ENCODE measurements around the gene TUBG1.

TUBG1 gene

DNA sequence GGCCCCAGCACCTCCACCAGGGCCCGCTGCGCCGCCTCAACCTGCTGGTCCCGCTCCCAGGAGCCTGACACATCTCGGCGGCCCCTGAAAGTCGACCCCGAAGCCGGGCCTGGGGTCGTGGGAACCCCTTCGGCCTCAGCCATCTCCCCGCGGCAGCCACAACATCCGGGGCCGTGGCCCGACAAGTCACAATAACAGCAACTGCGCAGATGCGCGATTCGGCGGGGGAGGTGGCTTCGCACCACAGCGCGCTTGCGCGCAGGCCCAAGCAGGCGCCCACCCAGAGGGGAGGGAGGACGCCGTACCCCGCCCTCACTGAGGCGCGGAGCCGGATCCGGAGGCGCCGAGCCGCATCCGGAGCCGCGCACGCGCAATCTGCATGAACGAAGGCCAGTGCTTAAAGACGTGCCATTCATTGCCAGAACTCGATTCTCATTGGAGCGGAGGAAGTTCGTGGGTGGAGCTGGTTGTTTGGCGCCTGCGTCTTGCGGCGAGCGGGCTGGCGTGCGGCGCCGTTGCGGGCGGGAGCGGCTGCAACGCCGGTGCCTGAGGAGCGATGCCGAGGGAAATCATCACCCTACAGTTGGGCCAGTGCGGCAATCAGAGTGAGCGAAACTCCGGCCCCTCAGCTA lies at the start of gene TUBG1, which contains the start of gene RETREG3:
TSS of gene TUBG1 (plus strand) at position 502 of the 632 bp plus-strand sequence. CDS start at position 557, 55 bp downstream.
TSS of gene RETREG3 (minus strand) at position 193 of the 632 bp plus-strand sequence. CDS start at position 143, 50 bp downstream.
- H3K4me3 ChIP-seq = peak within 1 kb of the TSS; percentile 61 to 96 (median 79)

DNA sequence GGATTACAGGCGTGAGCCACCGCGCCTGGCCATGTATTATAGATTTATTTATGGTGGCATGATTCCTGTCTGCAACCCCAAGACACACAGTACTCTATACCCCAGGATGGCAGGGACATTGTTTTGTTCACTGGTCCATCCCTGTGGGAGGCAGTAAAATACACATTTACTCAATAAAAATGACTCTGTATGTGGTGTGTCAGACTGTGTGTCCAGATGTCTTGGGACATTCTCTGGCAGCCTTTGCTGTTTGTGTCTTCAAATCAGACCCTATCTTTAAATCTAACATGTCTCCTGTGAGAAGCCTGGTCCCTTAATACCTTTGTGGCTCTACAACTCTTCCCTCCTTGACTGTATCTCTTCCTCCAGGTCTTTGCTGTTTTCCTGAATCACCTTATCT lies 49.2 kb upstream of the TUBG1 start:
- Histone ChIP-seq H3K4me3 (no peak overlapping the region), H3K27ac (peak overlapping the region in 1 of 21 experiments; percentile 22)

More for the DNA sequence above, at the start of gene TUBG1, which contains the start of gene RETREG3:
- H3K27ac ChIP-seq = peak within 1 kb of the TSS; percentile 41 to 99 (median 92)

DNA sequence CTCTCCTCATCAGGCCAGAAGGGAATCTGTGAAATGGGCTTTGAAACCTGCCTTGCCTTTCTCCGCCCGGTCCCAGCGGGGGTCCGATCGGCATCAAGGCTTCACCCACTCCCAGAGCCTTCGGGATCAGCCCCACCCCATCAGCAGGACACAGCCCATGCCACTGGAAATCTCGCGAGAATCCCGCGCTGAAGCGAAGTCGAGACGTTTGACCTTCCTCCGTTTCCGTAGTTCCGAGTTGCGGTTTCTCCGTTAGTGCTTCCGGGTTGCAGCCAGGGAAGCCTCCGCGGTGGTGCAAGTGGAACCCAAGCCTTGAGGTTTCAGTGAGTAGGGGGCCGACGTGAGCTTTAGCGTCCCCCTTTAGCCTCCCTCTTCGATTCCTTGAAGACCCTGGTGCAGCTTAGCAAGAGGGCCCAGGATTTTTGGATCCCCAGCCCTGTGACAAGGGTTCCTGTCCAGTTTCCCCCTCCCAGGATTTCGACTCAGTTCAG lies 47.5 kb upstream of the TUBG1 start, which contains the start of gene COASY:
TSS of gene COASY (plus strand) at position 252 of the 491 bp plus-strand sequence. CDS start 475 bp downstream, outside the sequence.
- H3K4me3 ChIP-seq = peak within 1 kb of the TSS; percentile 57 to 89 (median 72)
- peak within 1 kb of the TSS; percentile 64 to 97 (median 89) for H3K27ac ChIP-seq

DNA sequence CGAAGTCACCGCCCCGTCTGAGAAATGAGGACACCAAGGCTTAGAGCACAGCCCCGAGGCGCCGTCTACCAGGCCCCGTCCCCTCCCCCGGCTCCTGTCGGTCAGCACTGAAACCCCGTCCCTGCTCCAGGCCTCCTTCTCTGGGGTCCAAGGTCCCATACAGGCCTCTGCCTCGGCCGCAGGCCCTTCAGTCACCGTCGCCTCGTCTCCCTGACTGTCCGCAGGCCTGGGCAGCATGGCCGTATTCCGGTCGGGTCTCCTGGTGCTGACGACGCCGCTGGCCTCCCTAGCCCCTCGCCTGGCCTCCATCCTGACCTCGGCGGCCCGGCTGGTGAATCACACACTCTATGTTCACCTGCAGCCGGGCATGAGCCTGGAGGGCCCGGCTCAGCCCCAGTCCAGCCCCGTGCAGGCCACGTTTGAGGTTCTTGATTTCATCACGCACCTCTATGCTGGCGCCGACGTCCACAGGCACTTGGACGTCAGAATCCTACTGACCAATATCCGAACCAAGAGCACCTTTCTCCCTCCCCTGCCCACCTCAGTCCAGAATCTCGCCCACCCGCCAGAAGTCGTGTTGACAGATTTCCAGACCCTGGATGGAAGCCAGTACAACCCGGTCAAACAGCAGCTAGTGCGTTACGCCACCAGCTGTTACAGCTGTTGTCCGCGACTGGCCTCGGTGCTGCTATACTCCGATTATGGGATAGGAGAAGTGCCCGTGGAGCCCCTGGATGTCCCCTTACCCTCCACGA lies 46.9 kb upstream of the TUBG1 start:
- Histone ChIP-seq H3K4me3 (peak overlapping the region; percentile 57 to 89 (median 72)), H3K27ac (peak overlapping the region; percentile 64 to 97 (median 89))

DNA sequence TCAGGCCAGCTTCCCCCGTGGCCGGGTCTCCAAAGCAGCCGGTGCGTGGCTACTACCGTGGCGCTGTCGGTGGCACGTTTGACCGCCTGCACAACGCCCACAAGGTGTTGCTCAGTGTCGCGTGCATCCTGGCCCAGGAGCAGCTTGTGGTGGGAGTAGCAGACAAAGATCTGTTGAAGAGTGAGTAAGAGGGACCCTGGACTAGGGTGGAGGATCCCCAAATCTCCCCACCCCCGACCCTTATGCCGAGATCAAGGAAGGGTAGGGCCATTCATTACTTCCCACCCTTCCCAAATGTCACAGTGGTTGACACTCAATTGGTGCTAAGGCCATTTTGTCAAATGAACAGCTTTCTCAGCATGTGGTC lies 46.4 kb upstream of the TUBG1 start:
- H3K4me3 ChIP-seq = peak overlapping the region; percentile 57 to 89 (median 72)
- peak overlapping the region in 20 of 21 experiments; percentile 25 to 97 (median 89) for H3K27ac ChIP-seq

DNA sequence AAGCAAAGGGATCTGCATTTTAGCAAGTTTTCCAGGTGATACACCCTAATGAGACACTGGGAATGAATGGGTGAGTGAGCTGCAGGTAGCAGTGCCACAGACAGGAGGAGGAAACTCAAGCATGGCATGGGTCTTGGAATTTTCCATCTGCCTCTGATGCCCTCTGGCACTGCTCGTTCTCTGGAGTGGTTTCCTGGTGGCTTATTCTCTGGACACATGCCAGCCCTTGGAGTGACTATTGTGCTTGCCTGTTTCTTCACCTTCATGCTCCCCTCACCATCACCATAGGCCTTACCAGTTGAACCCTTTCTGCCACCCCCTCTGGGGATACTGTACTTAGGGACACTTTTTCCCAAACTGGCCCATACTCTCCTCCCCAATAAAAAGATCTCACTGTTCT lies 45.9 kb upstream of the TUBG1 start:
- Histone ChIP-seq H3K27ac (peak overlapping the region in 12 of 21 experiments; percentile 9 to 97 (median 88)), H3K4me3 (peak overlapping the region in 3 of 7 experiments; percentile 71 to 80 (median 76))

DNA sequence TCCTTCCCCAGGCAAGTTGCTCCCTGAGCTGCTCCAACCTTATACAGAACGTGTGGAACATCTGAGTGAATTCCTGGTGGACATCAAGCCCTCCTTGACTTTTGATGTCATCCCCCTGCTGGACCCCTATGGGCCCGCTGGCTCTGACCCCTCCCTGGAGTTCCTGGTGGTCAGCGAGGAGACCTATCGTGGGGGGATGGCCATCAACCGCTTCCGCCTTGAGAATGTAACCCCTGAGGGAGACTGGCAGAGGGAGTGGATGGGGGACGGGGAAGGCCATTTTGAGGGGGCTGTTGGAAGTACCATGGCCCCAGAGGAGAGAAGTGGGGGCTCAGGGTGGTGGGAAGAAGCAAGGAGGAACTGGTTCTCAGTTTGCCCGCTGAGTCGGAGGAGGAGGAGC lies 45.5 kb upstream of the TUBG1 start:
- Histone ChIP-seq H3K27ac (peak overlapping the region in 9 of 21 experiments; percentile 9 to 97 (median 88)), H3K4me3 (no peak overlapping the region)

DNA sequence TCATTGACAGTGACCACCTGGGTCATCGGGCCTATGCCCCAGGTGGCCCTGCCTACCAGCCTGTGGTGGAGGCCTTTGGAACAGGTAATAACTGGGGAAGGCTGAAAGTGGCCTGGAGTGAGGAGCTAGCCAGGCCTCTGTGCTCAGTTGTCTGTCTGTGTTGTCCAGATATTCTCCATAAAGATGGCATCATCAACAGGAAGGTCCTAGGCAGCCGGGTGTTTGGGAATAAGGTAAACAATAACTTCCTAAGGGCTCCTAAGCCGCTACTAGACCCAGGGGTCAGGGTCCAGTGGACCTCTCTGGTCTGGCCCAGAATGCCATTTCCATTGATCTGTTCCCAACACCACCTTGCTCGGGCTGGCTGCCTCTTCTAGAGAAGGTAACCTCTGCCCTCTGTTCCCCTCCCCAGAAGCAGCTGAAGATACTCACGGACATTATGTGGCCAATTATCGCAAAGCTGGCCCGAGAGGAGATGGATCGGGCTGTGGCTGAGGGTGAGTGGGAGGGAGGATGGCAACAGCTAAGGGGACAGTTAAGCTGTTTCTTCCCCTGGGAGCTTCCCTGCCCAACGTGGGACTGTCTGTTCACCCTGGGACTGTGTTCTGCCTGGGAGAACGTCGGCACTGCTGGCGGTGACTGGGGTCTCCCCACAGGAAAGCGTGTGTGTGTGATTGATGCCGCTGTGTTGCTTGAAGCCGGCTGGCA lies 44.5 kb upstream of the TUBG1 start:
- Histone ChIP-seq H3K27ac (peak overlapping the region in 4 of 21 experiments; percentile 12 to 97 (median 67)), H3K4me3 (no peak overlapping the region)

DNA sequence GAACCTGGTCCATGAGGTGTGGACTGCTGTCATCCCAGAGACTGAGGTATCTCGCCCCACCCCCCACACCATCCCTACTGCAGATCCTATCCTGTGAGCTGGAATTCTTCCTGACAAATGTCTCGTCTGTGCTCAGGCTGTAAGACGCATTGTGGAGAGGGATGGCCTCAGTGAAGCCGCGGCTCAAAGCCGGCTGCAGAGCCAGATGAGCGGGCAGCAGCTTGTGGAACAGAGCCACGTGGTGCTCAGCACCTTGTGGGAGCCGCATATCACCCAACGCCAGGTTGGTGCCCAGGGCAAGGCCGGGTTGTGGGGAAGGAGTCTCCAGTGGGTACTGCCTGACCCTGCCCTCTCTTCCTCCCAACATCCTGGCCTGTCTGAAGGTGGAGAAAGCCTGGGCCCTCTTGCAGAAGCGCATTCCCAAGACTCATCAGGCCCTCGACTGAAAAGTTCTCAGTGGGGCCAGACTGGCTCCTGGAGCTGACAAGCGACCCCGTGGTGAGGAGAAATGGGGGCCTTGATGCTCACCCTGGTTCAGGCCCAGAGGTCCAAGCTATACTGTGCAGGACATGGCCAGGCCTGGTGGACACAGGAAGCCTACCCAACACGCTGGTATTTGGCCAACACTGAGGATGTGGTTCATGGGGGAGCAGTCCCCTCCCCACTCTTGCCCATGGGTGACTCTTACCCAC lies 43.8 kb upstream of the TUBG1 start:
- H3K27ac ChIP-seq = peak overlapping the region in 13 of 21 experiments; percentile 92 to 100 (median 96)
- peak overlapping the region in 1 of 7 experiments; percentile 68 for H3K4me3 ChIP-seq

DNA sequence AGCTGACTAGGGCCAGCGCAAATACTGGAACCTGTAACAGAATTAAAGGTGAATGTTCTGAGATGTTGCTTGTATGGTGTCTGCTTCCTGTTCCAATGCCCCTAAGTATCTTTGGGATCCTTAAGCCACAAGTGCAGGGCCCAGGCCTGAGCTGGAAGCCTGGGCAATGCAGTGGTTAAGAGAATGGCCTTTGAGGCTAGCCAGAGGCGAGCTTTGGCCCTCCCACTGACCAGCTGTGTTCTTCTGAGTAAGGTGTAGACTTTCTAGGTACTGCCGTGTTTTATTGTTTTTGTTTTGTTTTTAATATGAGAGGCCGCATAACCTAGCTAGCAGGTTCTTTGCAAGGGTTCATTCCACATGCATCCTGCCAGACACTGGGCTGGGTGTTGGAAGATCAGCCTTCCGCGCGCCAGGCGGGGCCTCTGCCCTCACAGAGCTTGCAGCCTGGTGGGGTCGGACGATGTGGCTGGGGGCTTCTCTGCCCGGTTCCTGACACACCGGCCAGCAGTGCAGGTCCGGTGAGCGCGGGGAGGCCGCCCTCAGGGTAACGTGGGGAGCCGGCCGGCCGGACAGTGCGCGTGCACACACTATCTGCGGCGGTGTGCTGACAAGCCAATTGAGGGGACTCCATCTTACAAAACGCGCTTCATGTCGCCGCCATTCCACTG lies 43.1 kb upstream of the TUBG1 start:
- H3K27ac ChIP-seq = peak overlapping the region in 20 of 21 experiments; percentile 89 to 100 (median 96)
- peak overlapping the region; percentile 68 to 92 (median 80) for H3K4me3 ChIP-seq

DNA sequence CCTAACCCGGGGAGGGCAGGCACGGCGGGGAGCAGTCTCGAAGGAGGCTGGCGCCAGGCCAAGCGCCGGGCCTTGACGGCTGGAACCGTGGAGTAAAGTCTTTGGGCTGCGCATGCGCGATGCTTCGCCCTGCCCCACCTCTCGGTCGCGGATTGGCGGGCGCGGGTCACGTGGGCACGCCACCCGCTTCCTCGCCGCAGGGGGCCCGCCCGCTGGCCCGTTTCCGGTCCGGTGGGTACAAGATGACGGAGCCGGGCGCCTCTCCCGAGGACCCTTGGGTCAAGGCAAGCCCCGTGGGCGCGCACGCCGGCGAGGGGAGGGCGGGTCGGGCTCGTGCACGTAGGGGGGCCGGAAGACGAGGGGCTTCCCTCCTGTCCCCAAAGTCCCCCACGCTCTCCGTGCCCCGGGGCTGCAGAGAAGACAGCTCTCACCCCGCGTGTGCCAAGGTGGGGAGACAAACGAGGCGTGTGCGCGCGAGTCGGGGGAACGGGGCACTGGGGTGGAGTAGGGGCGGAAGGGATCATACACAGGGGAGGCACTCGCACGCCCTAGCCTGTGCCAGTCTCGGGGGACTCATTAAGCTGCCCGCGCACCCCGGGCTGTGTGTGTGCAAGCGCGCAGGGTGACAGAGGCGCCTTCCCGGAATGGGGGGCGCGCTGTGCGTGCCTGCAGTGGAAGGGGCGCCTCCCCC lies 42.5 kb upstream of the TUBG1 start, which contains the start of gene MLX:
TSS of gene MLX (plus strand) at position 218 of the 691 bp plus-strand sequence. CDS start at position 243, 25 bp downstream.
- Histone ChIP-seq H3K4me3 (peak within 1 kb of the TSS; percentile 68 to 92 (median 80)), H3K27ac (peak within 1 kb of the TSS; percentile 50 to 100 (median 95))

DNA sequence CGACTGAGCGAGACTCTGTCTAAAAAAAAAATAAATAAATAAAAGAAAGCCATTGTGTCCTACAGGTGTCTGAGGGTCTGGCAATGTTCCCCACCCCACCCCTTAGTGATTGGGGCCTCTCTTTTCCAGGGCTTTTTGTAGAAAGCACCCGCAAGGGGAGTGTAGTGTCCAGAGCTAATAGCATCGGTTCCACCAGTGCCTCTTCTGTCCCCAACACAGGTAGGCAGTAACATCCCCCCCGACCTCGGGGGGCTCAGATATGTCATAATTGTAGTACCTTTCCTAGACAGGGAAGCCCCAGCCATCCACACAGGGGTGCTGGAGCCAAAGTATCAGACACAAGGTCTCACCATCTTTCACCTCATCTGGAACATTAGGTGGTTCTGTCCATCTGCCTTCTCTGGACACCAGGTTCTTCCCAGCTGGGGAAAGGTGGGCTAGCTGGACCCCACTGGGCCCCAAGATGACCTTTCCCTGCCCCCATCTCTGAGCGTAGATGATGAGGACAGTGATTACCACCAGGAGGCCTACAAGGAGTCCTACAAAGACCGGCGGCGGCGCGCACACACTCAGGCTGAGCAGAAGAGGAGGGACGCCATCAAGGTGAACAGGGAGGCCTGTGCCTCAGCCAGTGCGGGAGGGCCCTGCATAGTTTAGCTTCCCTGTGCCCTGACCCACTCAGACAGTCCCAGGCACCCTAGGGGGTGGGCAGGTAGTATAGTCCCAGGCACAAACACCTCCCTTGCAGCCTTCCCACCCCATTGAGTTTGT lies 41.0 kb upstream of the TUBG1 start:
- H3K27ac ChIP-seq = peak overlapping the region in 3 of 21 experiments; percentile 64 to 96 (median 93)
- H3K4me3 ChIP-seq = peak overlapping the region in 1 of 7 experiments; percentile 68

DNA sequence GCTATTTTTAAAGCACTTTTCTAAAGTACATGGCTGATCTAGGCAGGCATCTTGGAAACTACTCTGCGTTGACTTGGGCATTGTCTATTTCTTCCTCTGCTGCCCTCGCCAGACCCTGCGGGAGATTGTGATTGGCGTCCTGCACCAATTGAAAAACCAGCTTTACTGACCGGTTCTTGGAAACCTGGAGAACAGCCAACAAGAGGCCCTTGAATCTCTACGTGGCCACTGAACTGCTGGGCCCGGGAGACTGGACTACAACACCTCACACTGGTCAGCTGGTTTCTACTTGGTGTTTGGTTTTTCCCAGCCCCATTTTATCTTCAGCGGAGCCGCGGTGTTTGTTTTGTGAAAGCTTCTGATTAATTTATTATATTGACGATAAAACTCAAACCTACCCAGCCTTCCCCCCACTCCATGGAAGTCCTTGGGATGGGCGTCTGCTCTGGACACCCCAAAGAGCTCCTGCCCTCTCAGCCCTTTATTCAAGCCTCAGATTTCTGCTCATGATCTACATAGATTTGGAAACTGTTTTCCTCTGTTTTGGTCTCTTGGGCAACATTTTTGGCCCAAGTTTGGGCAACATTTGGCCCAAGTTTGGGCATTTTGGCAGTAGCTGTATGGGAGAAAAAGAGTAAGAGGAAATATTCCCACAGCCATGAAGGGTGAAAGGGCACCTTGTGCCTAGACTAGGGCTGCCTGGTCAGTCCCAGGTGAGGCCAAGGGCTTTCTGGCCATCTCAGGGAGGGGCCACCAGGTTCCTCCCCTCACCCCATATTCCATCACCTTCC lies 37.9 kb upstream of the TUBG1 start:
- H3K4me3 ChIP-seq = no peak overlapping the region
- H3K27ac ChIP-seq = no peak overlapping the region

DNA sequence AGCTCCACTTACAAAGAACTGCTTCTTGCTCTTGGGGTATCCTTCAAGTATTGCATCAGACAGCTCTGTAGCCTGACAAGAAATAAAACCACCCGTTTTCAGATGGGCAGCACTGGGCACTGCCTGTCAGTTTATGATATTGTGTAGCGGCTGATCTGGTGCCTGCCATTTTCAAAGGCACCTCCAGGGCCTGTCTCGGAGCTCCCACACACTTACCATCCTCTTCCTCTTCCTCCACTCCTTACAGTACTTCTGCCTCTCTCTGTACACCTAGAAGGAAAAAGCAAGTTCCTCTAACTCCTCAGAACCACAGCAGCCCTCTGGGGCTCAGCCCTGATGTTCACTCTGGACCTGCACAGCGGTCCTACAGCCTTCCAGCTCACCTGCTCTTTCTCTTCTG lies 36.4 kb upstream of the TUBG1 start:
- H3K4me3 ChIP-seq = no peak overlapping the region
- H3K27ac ChIP-seq = no peak overlapping the region

DNA sequence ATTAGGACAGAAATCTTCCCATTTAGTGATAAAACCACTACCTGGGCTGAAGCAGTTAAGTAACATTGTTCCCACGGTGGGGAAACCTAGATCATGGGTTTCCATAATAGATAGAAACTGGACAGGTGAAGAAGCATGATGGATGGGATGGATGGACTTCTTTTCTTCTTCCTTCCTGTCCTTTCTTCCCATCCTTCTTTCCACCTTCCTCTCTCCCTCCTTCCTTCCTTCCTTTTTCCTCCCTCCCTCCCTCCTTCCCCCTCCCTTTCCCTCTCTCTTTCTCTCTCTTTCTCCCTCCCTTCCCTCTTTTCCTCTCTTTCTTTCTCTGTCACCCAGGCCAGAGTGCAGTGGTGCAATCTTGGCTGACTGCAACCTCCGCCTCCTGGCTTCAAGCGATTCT lies 35.0 kb upstream of the TUBG1 start:
- Histone ChIP-seq H3K27ac (no peak overlapping the region), H3K4me3 (no peak overlapping the region)

DNA sequence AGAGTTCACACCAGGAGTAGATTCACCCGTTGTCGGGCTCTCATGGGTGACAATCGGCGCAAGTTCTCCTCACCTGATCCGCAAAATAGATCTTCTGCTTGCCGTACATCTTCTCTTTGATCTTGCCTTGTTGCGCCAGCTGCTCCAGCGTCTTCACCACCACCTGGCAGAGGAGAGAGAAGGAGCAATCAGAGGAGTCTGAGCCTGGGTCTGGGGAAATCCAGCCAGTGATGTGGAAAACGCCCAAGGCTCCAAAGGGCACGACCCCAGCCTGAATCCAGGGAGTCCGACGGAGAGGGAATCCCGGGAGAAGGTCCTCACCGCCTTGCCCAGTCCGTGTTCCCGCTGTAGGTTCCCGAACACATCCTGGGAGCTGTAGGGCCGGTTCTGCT lies 32.3 kb upstream of the TUBG1 start:
- Histone ChIP-seq H3K4me3 (peak overlapping the region; percentile 43 to 71 (median 58)), H3K27ac (peak overlapping the region in 19 of 21 experiments; percentile 37 to 93 (median 87))
